Colon (tissue), 2 donors: ENCODE measurements around the gene KAT6B.

Experiments used
- FAIRE-seq: peaks from 2 replicates; lab custom pipeline; 2012; peaks lifted over from hg19 to GRCh38; lab: Jason Lieb, UNC
- donor health status: control.
- donor health status: control.

KAT6B gene

DNA sequence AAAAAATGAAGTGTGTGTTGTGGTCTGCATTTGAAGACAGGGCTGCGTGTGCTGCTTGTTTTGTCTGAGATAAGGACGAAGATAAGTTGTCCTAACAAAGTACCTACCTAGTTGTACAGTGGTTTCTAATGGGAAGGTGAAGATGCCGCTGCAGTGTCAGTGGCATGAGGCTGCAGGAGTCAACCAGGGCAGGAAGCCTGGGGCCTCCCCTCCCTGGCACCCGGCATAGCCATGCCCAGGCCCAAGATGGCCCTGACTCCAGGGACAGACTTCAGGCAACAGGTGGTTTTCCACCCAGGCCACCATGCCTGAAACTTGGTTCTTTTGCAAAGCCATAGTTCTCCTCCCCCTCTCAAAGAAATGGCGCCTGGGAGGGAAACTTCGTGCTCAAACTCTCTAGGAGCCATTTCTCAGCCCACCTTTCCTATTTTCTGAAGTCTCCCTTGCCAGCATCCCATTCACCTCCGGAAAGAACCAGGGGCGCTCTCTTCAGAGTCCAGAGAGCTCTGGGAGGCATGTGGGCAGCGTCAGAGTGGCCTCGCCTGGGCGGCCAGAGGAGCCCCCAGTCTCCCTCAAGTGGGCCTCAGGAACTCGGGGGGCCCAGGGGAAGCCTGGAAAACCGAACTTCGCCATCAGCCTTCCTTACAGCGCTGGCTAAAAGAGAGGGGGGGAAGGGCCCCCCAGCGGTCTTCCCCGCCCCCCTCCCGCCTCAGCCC lies 2.1 kb upstream of the KAT6B start:
- no peak for FAIRE-seq

DNA sequence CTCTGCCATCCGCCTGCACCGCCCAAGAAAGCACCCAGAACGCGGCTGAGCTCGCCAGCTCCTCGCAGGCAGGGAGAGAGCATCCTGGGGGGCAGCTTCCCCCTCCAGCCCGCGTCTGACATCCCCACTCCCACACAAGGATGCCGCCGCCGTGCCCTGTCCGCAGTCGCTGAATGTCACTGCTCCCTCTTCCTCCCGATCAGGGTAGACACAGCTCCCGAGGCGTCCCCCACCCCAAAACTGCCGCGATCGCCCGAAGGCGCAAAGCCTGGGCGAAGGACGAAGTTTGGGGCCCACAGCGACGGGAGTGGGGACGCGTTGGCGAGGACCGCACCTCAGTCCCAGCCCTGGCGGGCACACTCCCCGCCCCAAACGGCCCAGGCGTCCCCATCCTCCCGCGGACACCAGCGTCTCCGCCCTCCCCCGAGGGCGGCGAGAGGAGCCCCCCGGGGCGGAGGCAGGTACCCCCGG lies 1.5 kb upstream of the KAT6B start:
- no peak for FAIRE-seq

DNA sequence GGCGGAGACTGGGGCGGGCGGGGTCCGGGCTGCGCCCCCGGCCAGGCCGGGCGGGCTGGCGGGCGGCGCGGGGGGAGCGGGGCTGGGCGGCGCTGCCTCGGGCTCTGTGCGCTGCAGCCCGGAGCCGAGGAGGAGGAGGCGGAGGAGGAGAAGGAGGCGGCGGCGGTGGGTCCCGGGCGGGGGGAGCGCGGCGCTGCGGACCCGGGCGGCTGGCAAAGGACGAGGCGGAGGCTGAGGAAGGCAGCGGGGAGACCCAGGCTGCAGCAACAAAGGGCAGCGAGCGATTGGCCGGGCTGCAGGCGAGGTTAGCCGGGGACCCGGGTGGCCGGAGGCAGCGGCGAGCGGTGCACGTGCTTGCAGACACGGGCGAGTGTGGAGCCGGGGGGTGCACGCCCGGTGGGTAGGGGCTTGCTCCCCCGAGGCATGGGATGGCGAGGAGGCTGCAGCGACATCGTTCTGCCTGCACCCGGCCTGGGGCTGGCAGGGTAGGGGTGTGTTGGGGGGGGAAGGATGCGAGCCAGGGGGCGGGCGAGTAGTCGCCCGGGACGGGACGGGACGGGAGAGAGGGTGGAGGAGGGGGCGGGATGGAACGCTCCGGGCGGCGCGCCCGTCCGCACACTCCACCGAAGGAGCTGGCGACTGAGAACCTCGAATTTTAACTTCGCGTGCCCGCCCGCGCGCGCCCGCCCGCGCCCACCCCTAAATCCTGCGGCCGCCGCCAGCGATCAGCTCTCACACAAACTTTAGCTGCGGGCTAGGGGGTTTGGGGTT lies 844 bp upstream of the KAT6B start:
- no peak for FAIRE-seq

DNA sequence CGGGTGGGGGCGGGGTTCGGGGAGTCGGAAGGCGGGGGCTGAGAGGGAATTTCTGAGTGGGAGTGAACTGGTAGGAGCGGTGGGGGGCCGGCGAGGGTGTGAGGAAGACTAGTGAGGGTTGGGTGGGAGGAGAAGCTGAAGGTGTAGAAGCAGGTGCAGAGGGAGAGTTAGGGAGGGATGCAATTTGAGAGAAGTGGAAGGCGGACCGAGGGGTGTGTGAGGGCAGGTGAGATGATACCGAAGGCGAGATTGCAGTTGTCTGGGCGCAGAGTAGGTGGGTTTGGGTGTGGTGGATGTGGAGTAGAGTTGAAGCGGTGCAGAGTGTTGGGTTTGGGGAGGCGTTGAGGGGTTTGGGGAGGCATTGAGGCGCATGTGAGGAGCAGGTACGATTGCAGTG lies 643 bp downstream of the KAT6B start:
- no peak for FAIRE-seq

DNA sequence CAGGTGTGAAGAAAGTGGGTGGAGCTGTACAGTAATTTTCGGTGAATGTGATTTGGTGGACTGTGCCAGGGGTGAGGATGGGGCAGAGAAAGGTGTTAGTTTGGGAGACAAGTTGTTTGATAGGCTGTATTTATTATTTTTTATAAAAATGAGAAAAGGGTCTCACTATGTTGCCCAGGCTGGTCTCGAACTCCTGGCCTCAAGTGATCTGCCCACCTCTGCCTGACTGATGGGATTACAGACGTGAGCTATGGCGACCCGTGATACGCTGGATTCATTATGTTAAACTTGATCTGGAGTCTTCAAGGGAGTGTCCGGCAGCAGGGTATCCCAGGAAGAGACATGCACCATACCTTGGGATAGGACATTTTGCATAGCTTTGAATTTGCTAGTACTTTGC lies 1.3 kb downstream of the KAT6B start:
- no peak for FAIRE-seq

DNA sequence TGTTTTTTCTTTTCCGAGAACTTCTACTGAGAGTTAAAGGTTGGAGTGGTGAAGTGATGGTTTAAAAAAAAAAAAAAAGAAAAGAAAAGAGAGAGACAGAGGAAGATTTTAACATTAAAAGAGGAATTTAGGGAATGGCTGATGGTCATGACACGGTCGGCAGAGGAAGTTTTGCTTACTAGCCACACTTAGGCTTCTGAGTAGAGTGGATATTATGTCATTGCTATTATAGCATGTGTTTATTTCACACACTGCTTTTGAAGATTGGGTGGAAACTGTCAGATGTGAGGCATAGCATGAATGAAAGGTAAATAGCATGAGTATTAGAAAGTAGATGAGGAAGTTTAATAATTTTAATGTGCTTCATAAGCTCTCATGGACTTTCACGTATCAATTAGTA lies 2.5 kb downstream of the KAT6B start:
- FAIRE-seq: no peak

DNA sequence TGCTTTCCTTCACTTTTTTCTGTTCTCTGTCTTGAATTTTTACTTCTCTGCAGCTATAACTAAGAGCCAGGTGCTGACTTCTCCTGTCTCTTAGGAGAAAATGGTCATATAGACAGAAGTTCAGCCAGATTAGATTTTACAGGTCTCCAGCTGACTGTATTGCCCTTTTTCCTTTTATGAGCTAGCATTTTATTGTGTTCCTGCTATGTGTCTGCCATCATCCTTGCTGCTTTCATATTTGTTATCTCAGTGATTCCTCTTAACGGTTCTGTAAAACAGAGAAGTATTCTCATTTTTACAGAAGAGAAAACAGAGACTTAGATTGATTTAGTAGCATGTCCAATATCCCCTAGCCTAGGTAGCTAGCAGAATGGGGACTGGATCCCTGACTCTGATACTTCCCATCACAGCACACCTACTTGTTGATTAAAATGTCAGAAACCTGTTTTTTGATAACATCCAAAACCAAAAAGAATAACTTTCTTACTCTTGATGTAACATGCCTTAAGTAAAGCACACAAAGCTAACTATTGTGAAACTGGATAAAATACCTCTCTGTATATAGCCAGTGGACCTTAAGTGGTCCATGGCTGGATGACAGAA lies 5.2 kb downstream of the KAT6B start:
- FAIRE-seq: no peak

DNA sequence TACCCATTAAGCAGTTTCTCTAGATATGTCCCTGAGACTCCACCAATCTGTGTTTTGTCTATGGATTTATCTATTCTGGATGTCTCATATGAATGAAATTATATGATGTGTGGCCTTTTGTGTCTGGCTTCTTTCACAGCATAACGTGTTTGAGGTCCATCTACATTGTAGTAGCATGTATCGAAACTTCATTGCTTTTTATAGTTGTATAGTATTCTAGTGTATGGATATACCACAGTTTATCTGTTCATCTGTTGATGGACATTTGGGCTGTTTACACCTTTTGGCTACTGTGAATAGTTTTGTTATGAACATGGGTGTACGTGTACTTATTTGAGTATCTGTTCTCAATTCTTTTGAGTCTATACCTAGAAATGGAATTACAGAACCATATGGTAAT lies 9.6 kb downstream of the KAT6B start:
- FAIRE-seq: no peak

DNA sequence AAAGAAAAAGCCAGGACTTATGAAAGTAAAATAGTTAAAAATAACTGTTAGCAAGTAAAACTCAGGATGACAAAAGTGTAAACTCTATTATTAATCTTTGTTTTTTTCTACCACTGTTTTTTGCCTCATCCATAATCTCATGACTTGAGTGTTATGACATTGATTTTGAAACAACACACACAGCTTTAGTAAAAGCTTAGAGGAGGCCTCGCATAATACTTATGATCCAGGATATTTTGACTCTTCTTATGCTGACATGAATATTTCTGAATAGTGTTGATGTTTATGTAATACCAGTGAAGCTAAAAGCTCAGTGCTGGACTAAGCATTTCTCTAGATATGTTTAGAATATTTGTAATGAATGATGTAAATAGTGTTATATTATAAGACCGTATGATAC lies 10.5 kb downstream of the KAT6B start:
- no peak for FAIRE-seq

DNA sequence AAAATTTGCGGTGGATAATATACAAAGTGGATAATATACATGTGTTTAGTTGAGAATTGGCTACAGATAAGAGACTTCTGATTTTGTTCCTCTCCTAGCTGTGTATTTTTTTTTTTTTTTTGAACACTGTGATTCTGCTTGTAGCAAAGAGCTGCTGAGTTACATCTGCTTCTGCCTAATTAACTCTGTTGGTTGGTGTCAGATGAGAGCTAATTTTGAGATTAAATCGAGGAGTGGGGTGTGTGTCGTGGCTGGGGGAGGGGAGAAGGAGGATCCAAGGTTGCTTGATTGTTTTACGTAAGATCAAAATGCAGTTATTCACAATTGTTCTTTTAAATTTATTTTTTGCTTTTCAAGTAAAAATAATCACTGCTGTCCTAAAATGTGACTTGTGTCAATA lies 11.3 kb downstream of the KAT6B start:
- no peak for FAIRE-seq

DNA sequence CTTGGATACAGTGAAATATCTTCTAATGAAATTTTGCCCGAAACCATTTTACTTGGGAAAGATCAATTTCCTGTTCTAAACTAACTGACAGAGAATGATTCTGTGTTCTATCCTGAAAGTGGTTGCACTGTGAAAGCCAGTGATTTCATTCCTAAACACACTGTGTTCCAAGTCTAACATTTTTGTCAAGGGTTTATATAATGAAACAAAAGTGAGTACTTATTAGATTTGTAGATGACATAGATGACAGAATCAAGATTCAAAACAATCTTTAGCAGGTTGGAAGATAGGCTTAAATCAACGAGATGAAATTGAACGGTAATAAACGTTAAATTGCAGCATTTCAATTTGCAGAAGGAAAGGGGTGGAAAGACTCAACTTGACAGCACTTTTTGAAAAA lies 13.3 kb downstream of the KAT6B start:
- no peak for FAIRE-seq

DNA sequence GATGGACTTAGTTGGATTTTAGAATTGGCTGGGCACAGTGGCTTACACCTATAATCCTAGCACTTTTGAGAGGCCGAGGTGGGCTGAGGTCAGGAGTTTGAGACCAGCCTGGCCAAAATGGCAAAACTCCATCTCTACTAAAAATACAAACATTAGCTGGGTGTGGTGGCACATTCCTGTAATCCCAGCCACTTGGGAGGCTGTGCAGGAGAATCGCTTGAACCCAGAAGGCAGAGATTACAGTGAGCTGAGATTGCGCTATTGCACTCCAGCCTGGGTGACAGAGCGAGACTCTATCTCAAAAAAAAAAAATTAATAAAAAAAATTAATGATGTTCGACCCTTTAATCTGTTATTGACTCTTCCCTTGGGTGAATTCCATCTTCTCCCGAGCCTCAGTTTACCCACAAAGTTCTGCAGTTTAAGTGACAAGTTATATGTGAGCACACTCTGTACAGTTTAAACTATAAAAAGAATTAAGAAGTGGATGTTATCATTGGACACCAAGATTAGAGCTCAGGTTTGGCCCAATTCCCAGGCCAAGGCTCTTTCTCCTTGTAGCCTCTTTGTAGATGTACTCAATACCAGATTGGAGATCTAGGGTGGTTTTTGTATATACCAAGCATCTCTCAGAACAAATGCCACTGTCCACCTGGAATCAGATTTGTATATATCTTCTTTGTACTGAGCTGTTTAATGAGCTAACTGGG lies 15.0 kb downstream of the KAT6B start:
- FAIRE-seq: no peak

DNA sequence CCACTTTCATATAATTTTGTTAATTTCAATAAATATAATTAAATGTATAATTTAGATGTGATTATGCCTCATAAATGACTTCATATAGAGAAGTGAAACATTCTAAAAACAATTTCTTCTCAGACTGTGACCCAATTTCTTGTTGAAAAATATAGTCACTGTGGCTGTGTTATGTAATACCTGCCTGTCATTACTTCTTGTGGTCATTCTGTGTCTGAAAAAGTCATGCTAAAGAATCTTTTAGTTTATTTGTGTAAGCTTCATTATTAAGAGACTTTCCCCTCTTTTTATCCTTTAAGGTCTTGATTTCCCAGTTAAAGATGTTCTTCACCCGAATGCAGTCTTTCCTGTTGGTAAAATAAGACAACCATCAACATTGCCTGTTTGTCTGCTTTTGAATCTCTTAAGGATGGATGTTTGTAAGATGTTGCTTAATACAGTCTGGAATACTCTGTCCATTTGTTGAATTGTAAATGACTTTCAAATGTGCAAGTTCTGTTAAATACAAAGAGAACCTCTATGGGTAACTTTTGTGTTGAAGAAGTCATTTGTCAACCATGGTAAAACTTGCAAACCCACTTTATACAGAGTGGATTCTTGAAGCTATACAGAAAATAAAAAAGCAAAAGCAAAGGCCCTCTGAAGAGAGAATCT lies 16.0 kb downstream of the KAT6B start:
- no peak for FAIRE-seq

DNA sequence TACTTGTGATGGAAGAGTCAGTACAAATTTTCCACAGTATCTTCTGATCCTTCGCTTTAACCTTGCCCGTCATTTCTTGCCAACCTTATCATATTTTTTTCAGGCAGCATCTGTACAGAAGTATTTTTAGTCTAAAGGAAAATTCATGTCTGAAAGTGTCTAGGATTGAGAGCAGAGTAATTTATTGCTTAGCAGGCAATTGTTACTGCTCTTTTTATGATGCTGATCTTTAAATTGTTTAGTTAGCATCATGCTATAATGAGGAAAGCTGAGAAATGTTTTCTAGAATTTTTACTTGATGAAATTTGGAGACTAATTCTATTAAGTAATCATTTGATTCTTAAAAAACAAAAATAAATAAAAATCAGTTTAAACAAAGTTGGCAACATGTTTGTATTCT lies 20.6 kb downstream of the KAT6B start:
- no peak for FAIRE-seq

DNA sequence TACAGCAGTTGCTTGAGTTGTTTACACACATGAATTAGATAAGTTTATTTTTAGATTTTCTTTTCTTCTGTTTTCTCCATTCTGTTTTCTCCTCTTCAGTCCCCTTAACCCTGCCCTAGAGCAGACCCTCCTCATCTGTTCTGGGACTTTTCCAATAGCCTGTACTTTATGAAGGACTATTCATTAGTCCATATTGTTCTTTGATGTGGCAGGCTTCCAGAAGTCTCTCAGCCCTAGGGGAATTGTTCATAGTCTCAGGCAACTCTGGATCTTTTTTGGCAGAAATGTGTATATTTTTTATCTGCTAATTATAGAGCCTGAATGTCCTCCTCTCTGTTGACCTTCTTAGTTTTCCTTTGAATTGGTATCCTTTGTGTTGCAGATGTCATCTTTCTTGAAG lies 25.4 kb downstream of the KAT6B start:
- FAIRE-seq: no peak

DNA sequence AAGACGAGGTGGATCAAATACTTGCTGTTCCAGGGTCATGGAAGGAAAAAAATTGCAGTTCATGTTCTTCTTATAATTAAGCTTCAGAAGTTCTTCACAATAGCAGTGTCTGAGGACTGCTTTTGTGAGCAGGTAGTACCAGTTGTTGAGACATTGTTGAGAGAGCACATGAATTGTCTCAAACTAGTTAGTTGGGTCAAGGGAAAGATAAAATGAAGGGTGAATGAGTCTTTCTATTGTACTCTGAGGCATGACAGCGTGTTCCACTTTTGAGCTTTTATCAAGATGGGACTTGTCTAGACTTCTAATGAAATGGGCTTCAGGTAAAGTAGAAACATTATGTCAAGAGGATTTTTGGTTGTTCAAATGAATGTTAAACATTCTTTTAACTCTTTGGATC lies 26.0 kb downstream of the KAT6B start:
- no peak for FAIRE-seq

DNA sequence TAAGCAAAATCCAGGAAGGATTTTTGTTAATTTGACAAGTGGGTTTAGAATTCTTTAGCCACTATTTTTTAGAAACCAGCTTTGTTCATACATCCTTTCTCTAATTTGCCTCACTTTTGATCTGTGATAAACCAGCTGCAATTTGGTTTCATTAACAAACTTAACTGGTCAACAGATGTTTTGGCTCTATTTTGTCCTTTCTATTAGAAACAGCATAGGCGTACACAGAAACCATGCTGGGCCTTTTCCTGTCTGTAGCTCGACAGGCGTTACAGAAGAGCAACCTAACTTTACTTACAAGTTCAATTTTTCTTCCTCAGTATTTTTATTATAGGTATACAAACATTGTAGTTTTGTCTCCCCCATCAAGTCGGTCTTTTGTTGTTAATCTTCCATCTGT lies 28.2 kb downstream of the KAT6B start:
- FAIRE-seq: no peak

DNA sequence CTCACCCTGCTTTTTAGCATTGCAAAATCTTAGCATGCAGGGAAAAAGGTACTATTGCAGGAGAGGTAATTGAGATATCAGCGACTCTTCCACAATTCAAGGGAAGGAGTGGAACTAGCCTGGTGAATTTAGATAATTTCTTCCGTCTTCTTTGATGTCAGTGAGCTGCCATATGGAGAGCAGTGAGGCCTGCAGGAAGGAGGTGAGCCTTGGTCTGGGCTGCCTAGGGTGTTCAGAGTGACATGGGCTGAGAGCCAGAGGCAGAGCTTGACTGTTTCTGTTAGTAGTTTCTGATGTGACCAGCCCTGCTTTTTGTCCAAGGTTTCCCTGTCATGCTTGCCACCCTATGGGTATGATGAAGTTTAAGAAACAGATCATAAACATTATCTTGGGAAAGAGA lies 28.6 kb downstream of the KAT6B start:
- no peak for FAIRE-seq

DNA sequence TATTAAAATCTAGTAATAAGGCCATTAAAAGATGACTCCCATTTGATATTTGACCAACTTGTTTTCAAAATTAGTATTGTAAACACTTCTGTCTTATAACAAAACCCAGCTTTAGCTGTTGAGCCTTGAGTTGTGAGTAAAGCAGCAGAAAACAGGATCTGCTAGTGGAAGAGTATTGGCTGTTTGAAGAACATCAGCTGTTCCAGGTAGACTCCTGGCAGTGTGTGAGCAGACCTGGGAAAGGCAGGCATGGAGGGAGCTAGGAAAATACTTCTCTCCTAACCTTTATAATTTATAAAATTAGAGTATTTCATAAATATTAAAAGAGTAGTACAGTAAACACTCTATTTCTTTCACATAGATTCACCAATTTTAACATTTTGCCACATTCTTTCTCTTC lies 29.0 kb downstream of the KAT6B start:
- no peak for FAIRE-seq

DNA sequence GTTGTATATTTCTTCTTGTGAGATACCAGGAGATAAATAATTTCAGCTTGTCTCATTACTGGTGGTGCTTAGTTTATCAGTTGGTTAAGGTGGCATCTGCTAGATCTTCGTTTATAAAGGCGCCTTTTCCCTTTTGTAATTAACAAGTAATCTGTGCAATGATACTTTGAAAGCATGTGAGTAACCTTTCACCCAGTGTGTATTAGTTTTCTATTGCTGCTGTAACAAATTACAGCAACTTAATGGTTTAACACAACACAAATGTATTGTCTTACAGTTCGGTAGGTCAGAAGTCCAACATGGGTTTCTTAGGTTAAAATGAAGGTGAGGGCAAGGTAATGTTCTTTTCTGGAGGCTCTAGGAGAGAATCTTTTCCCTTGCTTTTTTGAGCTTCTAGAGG lies 30.5 kb downstream of the KAT6B start:
- no peak for FAIRE-seq

DNA sequence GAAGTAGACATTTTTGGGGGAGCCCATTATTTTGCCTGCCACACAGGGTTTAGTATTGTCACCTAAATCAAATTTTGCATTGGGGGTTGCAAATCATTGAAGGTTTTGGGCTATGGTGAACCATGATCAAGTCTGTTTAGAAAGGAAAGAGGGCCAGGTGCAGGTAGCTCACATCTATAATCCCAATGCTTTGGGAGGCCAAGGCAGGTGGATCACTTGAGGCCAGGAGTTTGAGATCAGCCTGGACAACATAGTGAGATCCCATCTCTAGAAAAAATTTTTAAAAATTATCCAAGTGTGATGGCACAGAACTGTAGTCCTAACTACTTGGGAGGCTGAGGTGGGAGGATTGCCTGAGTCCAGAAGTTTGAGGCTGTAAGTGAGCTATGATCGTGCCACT lies 31.2 kb downstream of the KAT6B start:
- no peak for FAIRE-seq

DNA sequence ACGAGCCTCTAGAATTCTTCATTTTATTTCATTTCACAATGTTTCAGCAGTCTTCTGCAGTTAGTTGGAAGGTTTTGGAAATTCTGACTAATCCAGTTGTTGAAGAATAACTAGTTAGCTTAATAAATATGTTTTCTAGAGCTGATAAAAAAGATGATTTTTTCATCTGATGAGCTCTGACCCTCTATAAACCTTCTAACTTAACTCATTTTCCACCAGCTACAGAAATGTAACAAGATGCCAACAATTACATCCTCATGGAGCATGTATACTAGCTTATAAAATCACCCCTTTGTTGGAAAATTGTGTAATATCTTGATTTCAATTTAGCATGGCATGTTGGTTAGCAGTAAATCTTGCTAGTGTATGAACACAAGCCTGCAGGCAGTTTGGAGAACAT lies 33.1 kb downstream of the KAT6B start:
- FAIRE-seq: no peak
